Esophagus muscularis mucosa (tissue), 4 donors: ENCODE results near the gene DUSP18.

Experiments used
- CTCF ChIP-seq, 3 experiments: fragments of 200-600 bp in 2 of 3; fragments of 450-650 bp in 1 of 3; sonication (generic) in 2 of 3; IDR thresholded peaks; one replicate each; pipeline ENCODE4 v1.5.1; 2017 to 2019; ENCODE audit warnings: antibody characterized with exemption in 3 of 3, mild to moderate bottlenecking in 2 of 3, moderate library complexity in 1 of 3
- EP300 ChIP-seq: sonication (generic); formaldehyde crosslinking; IDR thresholded peaks from one replicate; pipeline ENCODE4 v1.6.1; 2017; ENCODE audit warnings: antibody characterized with exemption
- POLR2A ChIP-seq: fragments of 450-650 bp; IDR thresholded peaks from one replicate; pipeline ENCODE4 v1.6.1; 2017; ENCODE audit warnings: antibody characterized with exemption, moderate library complexity, mild to moderate bottlenecking, low read depth

- TF ChIP-seq CTCF (IDR thresholded peaks at IDR 0.05) (no peak), POLR2A (no peak), EP300 (no peak)
Measured at GRCh38 chr22:30689622-30690021, 21.9 kb upstream of the DUSP18 start.
